Fibroblast of skin of left quadriceps (primary cell): ENCODE measurements around the gene RALGPS2.

Experiments
- DNase-seq, 2 experiments: peaks; one replicate each; pipeline ENCODE4 v3.0.0-alpha.2; 2013; ENCODE audit warnings: low read depth in 2 of 2

RALGPS2 gene

GRCh38 chr1:178864326-178864725, 139.3 kb downstream of the RALGPS2 start:
- DNase-seq, result no peak

GRCh38 chr1:178867670-178868069, 142.6 kb downstream of the RALGPS2 start:
- no peak for DNase-seq

DNA sequence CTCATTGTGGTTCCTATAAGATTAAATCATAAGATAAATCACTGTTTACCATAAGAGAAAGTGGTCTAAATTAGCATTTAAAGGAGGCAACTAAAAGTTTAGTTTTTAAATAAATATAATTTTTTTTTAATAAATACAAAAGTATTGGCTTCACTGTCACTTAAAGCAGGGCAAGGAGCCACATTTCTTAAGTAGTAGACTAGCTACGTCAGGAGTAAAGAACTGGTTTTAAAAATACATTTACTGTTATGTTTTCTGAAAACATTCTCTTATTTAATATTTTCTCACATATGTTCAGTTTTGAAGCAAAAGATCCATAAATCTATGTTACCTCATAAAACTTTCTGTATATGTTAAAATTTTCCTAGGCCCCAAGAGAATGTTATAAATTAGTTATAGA, 143.7 kb downstream of the RALGPS2 start:
- no peak for DNase-seq

DNA sequence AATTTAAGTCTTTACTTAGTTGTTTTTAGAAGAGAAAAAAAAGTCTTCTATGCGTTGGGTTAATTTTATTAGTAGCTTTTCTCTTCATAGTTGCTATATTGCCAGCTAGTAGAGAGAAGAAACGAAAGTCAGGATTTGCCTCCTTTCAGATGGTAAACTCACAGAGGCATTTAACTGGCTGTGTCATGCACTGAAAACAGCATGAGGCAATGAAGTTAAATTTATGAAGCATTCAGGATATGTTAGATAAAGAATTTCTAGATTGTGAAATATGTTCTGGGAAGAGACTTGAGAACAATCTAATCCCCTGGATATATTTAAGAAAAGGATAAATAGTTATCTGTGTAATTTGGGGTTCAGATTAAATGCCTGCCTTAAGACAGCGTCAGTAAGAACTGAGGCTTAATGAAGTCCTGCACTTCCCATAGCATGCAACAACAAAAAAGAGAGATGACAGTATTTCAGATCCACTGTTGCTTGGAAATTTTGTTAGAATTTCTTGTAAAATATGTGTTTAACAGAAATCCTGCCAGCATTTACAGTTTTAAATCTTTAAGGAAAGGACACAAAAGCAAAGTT, 144.2 kb downstream of the RALGPS2 start:
- DNase-seq, result peak; percentile 40 to 41

GRCh38 chr1:178870221-178870620, 145.2 kb downstream of the RALGPS2 start:
- DNase-seq, result no peak

DNA sequence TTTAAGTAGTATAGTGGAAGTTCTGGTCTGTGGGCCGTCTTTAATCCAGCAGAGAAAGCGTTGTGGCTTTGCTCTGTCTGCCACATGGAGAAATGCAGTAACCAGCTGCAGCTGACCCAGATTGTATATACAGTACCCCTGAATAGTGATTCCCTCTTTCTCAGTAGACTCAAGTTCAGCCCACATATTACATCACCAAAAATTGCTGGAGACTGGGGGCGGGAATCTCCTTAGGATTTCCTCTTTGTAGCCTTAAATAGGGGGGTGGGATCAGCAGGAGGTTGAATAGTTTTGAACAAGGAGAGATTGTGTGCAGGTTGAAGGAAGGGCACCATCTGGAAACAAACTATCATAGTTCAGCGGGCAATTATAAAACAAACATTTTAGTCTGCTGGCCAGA, 145.9 kb downstream of the RALGPS2 start, which contains the start of gene ANGPTL1:
Gene ANGPTL1 (minus strand): TSS at position 134 of the 400 bp plus-strand sequence. CDS start 5,301 bp downstream, outside the sequence.
- DNase-seq, result peak; percentile 13 to 17

DNA sequence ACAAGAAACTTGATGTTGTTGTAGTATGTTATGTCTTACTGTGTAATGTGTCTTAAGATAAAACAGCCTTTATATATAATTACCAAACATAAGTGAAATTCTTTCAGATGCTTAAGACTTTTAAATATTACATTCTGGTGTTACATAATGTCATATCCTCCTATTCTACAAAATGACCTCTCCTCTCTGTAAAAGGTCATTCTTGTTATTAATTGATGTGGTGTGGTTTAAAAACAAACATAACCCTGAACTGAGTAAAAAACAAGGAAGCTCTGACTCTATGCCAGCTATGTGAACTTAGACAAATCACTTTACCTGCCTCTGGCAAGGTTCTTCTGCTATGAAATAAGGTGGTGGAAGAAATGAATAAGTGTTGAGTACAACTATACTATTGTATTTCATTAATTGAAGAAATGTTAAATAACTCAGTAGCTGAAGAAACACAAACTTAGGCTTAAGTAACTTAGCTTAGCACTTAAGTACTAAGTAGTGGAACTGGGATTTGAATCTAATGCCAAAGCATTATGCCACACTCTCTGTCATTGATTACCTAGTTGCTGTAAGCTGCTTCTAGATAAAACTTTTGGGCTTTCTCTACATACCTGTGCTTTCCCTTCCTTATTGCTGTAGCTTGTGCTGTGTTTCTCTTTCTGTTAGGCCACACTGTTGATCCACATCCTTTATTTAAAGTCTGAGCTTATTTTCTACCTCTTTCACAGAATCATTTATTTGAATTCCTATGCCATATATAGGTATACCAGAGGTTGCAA, 146.7 kb downstream of the RALGPS2 start:
- DNase-seq, result no peak

GRCh38 chr1:178874966-178875365, 149.9 kb downstream of the RALGPS2 start:
- DNase-seq, result no peak

DNA sequence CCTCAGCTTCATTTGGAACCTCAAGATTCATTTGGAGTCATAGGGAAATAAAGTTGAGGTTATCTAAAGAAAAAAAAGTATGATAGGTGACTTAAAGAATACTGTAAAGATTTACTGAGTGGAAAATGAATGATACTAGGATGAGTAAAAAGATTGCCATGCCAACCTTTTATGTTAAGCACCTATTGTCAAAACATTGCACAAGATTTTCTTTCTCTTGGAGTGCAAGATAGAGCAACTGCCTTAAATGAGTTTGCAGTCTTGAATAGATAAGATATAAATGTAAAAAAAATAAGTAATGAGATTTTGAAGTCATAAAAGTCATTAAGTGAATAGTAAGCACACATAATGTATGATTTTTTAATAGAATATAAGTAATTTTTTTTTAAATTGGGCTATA, 150.9 kb downstream of the RALGPS2 start:
- DNase-seq, result no peak

- no peak for DNase-seq
Measured at GRCh38 chr1:178877896-178878295, 152.9 kb downstream of the RALGPS2 start.

DNA sequence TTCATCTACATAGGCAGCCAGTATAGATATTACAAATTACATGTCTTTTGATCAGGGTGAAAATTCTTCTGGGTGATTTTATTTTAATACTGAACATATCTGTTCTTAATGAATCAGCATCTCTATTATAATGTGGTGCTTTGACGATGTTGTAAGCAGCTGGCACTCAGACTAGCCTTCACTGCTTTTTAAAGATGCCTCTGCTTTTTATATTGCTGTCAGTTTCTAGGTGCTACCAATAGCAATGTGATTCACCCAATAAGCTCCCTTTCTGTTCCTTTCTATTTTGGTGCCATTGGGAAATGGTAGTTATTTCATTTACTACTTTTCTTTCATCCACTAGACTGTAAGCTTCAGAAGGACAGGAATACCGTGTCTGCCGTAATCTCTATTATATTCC, 156.9 kb downstream of the RALGPS2 start:
- no peak for DNase-seq

- no peak for DNase-seq
Measured at GRCh38 chr1:178885869-178886268, 160.8 kb downstream of the RALGPS2 start.

GRCh38 chr1:178886551-178886950, 161.5 kb downstream of the RALGPS2 start:
- no peak for DNase-seq

- no peak for DNase-seq
Measured at GRCh38 chr1:178895928-178896327, 170.9 kb downstream of the RALGPS2 start.

DNA sequence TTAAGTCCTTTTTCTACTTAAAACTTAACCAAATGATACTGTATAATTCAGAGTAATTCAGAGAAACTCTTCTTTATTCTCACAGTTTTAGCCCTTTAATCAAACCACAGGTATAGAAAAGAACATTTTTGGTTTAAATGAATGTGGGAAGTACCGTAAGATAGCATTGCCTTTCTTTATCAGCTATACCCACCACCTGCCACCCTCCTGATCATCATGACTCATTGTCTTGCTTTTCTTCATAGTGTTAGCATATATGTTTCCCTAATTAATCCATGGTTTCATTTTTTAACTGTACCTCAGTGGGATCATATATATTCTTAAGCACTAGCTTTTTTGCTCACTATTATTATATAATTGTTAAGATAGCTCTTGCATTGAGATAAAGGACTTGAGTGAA, 173.4 kb downstream of the RALGPS2 start:
- DNase-seq, result no peak

DNA sequence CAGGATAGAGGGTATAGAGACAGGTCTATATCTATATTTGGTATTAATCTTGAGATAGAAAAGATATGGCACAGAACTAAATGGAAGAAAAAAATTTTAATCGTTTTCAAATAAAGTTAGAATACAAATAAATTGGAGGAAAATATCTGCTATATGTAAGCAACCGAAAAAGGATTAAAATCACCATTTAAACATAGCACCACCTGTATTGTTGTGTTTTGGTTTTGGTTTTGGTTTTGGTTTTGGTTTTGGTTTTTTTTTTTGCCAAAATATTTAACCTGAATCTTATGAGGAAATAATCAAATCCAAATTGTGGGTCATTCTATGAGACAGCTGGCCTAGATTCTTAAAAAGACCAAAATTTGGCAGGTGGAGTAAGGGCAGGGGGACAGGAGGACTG, 174.4 kb downstream of the RALGPS2 start:
- no peak for DNase-seq

DNA sequence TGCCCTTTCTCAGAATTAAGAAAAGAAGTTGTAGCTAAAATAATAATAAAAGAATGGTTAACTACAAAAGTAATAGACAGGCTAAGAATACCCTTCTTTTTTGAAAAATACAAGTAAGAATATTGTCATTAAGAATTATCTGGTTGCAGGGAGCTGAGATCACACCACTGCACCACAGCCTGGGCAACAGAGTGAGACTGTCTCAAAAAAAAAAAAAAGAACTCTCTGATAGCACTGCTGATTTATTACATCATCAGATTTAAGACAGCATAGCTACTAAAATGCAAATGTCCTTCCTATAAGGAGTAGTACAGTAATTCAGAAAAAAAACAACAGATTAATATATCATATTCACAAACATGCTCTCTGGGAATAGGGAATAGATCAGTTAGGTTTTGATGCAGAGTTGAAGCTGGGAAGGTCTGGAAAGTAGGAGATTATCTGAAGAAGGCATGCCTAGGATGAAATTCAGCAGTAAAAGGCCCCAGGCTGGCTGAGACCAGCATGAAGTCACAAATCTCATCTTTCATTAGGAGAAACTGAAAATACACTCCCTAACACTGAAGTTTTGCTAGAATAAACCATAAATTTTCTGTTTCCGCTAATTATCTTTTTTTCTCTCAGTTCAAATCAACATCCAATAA, 176.6 kb downstream of the RALGPS2 start:
- no peak for DNase-seq

- peak; percentile 47 to 49 for DNase-seq
Measured at GRCh38 chr1:178908358-178908757, 183.3 kb downstream of the RALGPS2 start.

- no peak for DNase-seq
Measured at GRCh38 chr1:178910023-178910422, 185.0 kb downstream of the RALGPS2 start.

DNA sequence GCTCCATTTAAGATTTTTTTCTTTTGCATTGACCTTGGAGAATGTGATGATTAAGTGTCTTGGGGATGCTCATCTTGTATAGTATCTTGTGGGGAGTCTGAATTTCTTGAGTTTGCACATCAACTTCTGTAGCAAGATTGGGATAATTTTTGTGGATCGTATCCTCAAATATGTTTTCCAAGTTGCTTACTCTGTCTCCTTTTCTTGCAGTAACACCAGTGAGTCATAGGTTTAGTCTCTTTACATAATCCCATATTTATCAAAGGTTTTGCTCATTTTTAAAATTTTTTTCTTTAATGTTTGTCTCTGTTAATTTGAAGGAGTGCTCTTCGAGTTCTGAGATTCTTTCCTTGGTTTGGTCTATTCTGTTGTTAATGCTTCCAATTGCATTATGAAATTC, 187.6 kb downstream of the RALGPS2 start:
- DNase-seq, result no peak

DNA sequence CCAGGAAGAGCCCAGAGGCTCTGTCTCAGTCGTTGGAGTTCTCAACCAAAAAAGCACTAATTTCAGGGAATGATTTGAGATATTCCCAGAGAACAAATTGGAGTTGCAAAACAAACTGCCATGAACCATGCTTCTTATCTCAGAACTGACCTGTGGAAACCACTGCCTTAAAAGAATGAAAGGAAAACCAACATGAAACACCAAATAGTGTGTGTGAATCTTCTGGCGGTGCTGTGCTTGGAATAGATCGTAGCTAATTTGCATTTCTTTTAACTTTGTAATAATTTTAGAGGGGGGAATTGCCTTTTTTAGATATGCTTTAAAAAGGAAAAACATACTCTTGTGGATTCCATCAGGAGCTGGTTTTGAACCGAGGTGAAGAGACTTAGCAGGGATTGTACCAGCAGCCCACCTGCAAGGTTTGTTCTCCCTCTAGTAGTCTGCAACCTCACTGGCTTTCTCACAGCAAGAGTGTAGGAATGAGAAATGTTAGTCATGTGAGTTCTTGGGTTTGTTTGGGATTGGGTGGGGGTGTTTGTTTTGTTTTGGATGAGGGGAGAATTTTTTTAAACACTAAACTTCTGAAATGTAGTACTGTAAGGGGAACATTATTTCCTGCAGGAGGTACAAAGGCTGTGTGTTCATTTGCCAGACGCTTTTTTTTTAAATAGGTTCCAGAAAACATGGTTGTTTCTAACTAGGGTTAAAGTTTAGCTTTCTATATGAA, 191.6 kb downstream of the RALGPS2 start:
- no peak for DNase-seq

DNA sequence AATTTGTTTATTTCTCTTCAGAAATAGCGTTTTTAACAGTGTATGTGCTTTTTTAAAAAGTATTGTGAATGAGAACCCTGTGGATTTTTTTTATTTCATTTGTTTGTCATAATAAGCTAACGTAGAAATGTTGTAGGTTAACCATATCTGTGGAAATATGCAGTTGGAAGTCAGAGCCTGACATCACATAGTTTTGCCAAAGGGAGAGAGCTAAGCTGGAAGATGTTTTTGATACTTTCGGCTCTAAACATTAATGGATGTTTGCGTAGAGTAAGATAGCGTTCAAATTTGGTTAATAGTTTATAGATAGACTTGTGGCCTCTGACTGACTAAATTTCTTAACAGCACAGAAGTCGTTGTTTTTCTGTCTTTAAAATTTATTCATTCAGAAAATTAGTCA, 193.3 kb downstream of the RALGPS2 start:
- DNase-seq, result no peak
